ENCODE results near the gene CLSTN2.

DNA sequence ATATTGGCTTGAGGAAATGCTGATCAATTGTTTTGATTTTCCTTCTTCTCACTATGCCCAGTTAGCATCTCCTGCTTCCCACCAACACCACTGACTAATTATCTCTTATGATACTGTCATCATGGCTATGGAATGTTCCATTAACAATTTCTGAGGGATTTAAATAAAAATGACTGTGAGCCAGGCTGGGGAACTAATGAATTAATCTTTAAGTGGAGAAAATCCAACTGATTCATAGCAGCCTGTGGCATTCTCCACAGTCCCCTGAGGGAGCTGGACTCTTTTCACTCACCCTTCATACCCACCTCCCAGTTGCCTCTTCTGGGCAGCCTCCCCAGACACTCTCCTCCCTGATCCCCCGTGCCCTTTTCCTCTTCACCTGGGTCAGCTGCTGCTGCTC is 353.6 kb downstream of the CLSTN2 start:
- TF ChIP-seq EZH2 (IDR thresholded peaks at IDR 0.05; ENCODE audit: insufficient read depth, low read length) = no peak
- TF ChIP-seq, protein P1, sequence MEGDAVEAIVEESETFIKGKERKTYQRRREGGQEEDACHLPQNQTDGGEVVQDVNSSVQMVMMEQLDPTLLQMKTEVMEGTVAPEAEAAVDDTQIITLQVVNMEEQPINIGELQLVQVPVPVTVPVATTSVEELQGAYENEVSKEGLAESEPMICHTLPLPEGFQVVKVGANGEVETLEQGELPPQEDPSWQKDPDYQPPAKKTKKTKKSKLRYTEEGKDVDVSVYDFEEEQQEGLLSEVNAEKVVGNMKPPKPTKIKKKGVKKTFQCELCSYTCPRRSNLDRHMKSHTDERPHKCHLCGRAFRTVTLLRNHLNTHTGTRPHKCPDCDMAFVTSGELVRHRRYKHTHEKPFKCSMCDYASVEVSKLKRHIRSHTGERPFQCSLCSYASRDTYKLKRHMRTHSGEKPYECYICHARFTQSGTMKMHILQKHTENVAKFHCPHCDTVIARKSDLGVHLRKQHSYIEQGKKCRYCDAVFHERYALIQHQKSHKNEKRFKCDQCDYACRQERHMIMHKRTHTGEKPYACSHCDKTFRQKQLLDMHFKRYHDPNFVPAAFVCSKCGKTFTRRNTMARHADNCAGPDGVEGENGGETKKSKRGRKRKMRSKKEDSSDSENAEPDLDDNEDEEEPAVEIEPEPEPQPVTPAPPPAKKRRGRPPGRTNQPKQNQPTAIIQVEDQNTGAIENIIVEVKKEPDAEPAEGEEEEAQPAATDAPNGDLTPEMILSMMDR (IDR thresholded peaks at IDR 0.05; ENCODE audit: insufficient read depth, low read depth, low read length) = no peak
